ENCODE results near the gene USP25.

Gene USP25

DNA sequence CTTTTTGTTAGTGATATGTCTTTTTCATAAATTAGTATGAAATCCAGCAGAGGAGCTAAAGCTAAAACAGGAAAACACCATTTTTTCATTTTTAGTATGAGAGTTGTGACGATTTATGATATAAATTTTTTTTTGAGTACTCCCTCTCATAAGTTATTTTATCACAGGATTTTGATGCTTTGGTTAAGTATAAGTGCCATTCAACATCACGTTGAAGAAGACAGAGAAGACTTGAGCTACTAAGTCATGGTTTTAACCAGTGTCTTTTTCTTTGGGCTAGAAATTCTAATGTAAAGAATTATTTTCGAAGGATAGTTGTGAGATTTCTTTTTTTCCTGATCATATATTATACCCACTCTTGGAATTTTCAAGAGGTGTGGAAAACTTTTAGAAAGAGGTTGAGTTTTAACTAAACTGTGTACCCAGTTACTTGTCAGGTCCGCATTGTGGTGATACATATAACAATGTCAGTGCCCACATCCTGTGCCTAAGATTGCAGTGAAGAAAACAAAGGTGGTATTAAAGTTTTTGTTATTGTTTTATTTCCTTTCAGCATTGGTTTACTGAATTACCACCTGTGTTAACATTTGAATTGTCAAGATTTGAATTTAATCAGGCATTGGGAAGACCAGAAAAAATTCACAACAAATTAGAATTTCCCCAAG is 93.8 kb downstream of the USP25 start:
- FAIRE-seq: no peak

DNA sequence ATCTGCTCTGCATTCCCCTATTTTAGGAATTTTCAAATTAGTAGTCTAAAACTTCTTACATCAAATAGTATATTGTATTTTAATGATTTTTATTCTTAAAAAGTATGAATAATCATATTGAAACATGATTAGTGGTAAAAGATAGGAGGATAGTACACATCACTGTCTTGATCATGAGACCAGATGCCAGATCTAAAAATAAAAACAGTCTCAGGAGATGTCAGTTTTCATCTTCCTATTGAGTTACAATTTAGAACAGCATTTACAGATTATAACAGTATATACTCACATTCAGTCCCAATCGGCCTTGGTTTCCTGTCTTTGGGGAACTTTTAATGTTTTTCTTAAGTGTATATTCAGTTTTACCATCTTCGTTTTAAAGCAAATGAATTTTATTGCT is 95.9 kb downstream of the USP25 start:
- no peak for FAIRE-seq

DNA sequence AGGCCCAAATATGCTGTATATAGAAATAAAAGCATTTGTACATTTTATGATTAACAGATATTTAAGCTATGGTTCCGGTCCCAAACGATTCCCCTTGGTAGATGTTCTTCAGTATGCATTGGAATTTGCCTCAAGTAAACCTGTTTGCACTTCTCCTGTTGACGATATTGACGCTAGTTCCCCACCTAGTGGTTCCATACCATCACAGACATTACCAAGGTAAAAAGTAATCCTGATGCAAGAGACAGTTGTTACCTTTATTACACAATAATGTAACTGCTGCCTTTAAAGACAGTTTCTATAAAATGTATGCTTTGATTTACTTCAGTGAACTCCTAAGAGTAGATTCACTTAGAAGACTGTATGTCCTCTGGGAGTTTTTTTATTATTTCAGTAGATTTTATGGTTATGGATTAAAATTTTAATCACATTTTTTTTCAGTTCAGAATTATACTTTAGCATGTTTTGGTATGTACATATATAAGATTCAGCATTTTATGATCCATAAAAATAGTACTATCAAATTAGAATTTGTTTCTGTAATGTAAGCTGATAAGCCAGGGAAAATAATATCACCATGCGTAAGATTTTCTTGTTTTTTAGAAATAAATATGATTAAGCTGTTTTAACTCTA is 96.5 kb downstream of the USP25 start:
- FAIRE-seq: peak; percentile 12

DNA sequence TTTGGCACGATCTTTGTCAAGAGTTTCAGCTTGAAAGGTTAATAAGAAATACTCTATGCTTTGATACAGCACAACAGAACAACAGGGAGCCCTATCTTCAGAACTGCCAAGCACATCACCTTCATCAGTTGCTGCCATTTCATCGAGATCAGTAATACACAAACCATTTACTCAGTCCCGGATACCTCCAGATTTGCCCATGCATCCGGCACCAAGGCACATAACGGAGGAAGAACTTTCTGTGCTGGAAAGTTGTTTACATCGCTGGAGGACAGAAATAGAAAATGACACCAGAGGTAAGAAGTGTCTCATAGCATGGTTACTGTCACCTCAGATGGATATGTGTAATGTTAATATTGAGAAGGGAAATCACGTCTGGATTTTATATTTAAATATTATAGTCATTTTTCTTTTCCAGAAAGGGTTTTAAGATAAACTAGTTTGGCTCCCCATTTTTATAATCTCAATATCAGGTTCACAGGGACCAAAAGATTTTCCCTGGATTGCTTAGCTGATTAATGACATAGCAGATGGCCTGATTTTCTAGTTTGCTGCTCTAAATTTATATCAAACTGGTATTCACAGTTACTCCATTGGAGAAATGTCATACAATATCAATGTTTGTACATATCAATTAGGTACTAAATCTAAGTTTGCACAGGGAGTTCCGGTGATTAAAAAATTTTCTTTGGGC is 97.3 kb downstream of the USP25 start:
- FAIRE-seq: no peak

DNA sequence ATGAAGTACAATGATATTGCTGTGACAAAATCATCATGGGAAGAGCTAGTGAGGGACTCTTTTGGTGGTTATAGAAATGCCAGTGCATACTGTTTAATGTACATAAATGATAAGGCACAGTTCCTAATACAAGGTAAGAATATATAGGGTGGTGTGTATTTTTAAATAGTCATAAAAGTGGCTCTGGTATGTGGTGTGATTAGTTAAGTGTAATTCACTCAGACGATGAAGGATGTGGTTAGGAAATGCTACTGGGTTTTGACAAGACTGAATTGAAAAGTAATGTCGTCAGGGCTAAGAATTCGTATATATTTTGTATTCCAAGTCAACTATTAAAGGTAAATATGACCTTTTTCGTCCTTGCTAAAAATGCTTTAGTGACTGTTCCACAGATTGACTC is 101.7 kb downstream of the USP25 start:
- FAIRE-seq: no peak

DNA sequence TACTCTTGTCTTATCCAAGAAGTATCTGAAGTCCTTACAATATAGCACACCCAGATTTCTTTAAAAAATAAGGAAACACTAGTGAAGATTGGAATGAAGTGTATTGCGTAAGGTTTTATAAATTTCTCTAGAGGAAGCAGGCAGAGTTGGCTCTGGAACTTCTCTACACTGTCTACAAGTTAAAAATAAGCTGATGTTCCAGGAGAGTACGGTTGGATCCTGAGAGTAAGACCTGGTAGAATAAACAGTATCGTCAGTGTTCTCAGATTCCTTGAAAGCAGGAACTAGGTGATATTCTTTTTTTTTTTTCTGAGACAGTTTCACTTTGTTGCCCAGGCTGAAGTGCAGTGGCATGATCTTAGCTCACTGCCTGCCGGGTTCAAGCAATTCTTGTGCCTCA is 107.9 kb downstream of the USP25 start:
- FAIRE-seq: no peak

DNA sequence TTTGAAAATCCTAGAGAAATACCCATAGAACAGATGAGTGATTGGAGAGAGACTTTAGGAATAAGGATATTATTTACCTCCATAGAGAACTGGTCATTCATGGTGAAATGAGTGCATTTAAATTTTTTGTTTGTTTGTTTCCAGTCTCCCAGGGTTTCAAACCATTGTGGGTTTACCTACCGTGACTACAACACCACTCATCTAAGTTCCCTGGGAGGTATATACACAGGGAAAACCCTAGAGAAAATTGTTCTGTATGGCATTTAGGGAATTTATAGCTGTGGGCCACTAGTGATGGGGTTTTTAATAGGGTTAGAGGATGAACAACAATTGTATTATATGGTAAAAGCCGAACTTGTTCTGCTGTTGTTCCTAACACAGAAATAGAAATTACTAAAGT is 109.2 kb downstream of the USP25 start:
- FAIRE-seq: no peak

DNA sequence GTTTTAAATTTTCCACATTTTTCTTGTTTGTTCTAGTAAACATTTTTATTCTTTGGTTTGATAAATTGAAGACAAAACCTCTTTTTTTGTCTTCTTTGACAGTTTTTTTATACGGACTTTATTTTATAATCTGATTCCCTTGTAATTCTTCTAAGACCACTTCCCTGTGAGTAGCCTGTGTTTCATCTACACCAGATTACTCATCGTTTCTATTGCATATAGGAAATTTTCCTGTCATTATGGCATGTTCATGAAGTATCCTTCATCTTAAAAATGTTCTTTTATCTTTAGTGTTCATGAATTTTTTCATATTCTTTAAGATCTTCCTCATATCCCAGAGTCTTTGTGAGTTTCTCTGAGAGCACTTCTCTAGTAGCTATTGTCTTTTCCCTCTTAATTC is 109.8 kb downstream of the USP25 start:
- FAIRE-seq: no peak

DNA sequence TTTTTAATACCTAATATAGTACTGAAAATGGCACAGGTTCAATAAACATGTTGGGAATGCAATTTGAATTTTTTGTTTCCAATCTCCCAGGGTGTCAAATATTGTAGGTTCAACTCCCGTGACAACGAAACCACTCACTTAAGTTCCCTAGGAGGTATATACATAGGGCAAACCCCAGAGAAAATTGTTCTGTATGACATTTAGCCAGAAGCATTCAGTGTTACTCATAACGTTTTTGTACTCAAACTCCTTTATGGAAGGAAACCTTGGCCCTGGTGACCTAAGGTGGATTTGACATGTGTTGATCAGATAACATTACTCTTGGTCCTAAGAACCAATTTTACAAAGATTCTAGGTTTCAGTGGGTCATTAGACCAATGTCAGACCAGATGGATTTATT is 110.6 kb downstream of the USP25 start:
- FAIRE-seq: no peak

DNA sequence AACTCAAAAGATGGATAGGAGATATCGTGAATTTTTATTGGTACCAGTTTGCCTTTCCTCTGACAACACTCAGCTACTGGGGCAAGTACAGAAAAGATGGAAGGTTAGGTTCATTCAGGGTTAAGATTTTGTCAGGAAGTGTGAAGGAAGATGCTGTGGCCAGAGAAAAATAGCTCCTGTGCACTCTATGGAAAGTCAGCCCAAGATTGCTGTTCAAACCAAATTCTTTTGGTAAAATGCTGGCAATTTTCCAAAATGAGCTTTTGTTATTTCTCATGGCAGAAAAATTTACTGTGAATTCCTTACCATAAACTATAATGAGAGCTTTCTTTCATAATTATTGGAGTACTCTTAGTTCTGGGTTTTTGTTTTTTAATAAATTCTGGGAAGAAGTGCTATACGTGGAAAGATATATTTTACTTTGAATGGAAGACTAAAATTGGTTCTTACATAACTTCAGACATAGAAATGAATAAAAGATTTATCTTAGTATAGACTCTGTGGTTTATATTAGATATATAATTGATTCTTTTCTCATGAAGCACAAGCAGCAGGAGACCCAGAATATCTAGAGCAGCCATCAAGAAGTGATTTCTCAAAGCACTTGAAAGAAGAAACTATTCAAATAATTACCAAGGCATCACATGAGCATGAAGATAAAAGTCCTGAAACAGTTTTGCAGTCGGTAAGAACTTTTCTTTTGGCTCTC is 112.2 kb downstream of the USP25 start:
- FAIRE-seq: no peak

DNA sequence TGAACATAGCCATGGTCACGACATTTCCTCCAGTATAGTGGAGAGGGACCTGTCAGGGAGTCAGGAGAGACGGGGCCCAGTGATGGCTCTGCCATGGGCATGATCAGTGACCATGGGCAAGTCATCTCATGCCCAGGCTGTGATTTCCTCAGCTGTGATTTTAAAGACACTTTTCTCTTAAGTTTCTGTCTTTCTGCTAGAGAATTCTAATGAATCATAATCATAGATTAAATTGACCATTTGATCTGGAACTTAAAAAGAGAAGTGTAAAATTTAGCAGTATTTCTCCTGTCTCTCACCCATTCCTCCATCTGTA is 112.7 kb downstream of the USP25 start:
- no peak for FAIRE-seq

DNA sequence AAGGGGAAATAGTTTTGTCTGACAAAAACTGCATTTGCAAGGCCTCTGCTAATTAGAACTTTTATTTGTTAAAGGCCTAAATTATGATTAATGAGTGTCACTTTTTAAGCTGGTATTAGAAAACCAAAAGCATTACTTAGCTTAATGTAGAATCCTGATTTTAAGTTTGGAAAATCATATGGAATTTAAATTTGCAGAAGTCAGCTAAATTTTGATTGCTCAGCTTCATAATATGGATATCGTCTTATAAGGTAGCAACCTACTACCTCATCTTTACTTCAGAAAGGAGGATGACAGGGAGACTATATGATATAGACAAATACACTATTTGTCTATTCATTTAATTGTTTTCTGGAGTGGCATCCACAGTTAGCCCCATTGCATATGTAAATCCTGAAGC is 114.0 kb downstream of the USP25 start:
- no peak for FAIRE-seq

DNA sequence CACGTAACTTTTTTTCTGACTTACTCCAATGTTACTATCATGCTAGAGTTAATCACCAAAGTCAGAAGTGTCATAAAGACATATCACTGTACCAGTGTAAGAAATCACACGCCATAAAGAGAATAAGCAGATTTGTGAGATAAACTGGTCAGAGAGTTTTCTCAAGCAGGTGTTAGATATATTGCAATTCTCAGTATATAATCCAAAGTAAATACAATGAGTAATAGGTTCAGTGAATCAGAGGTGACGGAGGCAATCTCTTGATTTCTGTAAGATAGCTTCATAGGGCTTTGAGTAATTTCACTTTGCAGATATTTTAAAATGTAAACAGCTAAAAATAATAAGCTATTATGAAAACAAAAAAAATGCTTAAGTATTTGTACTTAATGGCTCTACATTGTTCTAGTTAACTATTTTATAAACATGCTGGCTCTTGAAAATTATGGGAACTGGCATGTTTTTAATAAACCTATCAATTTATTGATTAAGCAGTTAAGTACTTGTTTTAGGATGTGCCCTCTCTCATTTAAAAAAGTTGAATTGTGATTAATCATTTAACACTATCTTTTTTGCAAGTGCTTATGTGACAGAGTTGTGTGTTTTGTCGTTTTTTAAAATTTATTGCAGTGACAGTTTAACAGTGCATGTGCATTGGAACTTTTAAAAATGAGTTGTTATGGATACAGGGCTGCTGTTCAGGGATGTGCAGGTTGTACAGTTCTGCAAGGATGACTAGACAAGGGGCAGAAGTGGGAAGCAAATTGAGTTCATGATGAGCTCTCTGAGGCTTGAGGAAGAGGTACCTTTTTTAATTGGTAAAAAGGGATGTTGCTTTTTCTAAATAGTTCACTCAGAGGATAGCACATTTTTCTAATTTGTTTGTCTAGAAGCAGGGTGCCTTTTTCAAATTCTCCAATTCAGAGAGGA is 119.1 kb downstream of the USP25 start:
- no peak for FAIRE-seq

DNA sequence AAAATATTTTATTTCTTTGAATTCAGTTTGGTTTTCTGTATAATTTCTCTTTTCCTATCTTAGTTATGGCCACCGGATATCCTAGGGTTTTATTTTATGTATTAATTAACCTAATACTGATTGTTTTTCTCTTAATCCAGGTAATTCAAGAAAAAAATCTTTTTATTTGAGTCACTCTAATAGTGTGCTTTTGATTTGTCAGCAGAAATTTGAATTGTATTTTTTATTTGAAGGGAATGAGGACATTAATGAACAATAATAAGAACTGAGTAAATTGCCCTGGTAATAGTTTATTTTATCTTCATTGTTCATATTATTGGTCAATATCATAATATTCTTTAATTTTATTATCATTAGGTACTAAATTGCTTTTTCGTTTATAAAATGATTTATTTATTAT is 120.1 kb downstream of the USP25 start:
- peak; percentile 35 for FAIRE-seq

DNA sequence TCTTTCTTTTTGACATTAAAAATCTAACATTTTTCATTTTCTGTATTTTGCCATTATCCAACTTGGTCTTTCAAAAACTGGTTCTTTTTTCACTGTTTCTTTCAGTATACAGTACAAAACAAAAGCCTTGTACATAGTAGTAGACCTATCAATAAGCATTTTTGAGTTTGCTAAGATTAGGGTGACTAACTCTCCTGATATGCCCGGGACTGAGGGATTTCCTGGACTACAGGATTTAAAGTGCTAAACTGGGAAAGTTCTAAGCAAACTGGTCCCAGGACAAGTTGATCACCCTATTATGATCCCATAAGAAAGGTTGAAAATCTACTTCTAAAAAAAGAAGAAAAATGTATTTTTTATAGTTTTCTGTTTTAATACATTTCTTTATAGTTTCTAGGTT is 120.9 kb downstream of the USP25 start:
- no peak for FAIRE-seq

DNA sequence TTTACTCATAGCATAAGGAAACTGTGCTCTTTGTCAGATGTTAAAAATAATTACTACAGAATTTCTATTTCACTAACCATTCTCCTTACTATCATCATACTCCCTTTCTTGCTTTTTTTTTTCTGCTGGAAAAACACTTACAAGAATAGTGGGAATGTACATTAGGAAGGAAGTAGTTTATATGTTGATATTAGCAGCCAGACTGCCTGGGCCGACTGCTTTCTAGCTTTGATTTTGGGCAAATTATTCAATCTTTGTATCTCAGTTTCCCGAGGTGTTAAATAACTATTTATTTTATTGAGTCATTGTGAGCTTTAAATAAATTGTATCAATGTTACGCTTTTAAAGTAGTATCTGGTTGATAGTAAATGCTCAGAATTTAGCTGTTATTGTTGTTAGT is 122.4 kb downstream of the USP25 start:
- FAIRE-seq: no peak

DNA sequence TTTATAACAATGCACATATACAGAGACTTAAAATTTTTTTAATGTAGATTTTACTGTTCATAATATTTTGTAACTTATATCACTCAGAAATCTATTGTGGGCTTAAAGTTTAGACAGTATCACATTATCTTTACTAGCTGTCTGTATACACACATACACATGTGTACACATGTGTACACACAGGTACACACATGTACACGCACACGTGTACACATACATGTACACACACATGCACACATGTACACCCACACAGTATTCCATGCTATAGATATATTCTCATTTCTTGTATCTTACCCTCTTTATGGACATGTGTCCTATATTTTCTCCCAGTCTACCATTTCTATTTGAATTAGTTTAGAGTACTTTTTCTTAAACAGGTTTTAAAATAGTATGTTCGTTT is 123.3 kb downstream of the USP25 start:
- FAIRE-seq: no peak

DNA sequence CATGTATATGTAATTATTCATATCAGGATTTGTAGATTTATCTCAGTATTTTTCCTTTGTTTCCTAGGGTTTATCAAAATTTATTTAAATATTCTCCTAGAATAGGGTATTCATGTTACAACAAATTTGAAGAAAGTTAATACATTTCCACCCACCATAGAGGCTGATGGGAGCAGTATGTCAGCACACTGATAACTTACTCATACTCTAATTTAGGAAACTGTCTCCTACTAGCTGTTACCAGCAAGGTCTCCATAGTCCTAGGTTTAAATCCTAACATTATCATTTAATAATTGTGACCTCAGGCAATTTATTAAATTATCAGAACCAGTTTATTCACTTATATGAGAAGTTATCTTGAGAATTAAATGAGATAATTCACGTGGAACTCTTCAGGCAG is 127.0 kb downstream of the USP25 start:
- FAIRE-seq: no peak

DNA sequence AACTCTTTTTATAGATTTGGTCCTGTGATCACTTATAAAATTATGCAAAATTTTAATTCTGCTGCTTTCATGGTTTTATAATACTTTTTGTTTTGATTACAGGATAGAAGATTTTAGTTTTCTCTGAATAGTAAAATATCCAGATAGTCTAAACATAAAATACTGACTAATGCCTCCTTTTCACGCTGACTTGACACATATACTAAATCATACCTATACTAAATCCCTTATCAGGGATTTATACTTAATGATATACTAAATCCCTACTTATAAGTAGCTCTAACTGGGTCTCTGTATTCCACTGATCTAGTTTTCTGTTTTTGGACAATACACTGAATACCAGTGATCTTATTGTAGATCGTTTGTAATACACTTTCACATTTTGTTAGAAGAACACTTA is 128.0 kb downstream of the USP25 start:
- peak; percentile 18 for FAIRE-seq

DNA sequence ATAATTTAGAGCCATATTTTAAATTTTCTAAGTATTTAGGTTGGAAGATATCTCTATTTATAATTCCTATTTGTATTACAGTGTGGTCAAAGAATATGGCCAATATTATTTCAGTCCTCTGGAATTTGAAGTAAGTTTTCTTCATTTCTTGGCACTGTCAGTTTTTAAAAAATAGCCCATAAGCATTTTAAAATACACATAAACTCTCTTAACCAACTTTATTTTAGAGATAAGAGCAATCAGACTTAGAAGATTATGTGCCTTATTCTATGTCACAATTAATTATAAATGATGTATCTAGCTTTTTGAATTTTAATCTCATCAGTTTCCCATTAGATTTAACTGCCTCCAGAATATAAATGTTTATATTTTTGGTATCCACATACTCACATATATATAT is 130.8 kb downstream of the USP25 start:
- FAIRE-seq: no peak

DNA sequence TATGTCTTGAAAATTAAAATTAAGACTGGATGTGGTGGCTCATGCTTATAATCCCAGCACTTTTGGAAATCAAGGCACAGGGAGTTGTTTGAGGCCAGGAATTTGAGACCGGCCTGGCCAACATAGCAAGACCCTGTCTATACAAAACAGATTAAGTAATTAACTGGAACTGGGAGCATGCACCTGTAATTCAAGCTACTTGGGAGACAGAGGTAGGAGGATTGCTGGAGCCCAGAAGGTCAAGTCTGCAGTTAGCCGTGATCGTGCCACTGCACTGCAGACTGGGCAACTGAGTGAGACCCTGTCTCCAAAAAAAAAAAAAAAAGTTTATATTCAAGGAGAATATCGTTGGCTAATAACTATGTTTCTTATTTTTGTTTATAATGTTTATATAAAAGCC is 139.2 kb downstream of the USP25 start:
- FAIRE-seq: no peak

DNA sequence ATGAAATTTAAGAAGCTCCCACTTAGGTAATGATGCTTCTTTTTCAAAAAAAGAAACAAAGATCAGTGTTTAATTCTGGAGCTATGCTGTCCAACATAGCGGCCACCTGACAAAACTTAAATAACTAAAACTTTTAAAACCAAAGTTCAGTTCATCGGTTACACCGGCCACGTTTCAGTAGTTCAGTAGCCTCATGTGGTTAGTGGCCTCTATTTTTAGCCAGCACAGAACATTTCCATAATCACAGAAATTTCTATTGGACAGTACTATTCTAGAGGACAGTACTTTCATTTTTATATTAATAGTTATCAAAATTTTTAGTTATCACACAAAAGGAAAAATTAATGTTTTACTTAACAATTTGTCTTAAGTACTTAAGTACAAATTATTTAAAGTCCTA is 141.0 kb downstream of the USP25 start:
- FAIRE-seq: no peak

DNA sequence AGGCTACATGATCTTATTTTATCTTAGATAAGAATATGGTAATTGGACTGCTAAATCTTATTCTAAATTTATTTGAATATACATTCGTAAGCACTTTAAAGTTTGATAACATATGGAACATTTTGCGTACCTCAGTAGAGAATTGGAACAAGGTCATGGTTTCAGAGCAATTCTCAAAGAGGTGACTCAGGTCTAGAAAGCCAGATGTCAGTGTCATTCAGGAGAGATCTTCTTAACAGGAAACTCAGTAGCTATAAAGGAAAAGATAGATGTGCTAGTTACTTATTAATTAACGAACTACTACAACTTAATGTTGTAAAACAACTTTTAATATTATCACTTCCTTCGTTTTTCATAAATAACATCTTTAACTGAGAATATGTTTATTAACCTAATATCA is 142.5 kb downstream of the USP25 start:
- no peak for FAIRE-seq
